GM19452 (cell line): Measurements from ENCODE around the gene LCE3E.
"Not testable (repeated sequence)": the region's sequence is repeated elsewhere in the genome, so short reads cannot be mapped to it uniquely, and the experiment has no call there.

Experiments used
- ATAC-seq: cut with Tn5 transposase; IDR thresholded peaks from one replicate; pipeline ENCODE4 v1.9.1; 2021; ENCODE audit not compliant: unreplicated experiment

The LCE3E gene

GRCh38 chr1:152566681-152567080 is at the start of gene LCE3E:
Gene LCE3E, minus strand, starts transcription at chr1:152566780. Its CDS starts 572 bp downstream, at chr1:152566208.
- ATAC-seq = no peak

GRCh38 chr1:152613511-152613910 is 46.9 kb upstream of the LCE3E start, which contains the start of gene LCE3B:
Gene LCE3B, plus strand, starts transcription at chr1:152613811. Its CDS starts 0 bp downstream, at chr1:152613811.
- no peak for ATAC-seq

- ATAC-seq = no peak
Measured at GRCh38 chr1:152599934-152600333, 33.4 kb upstream of the LCE3E start, which contains the start of gene LCE3C. Gene LCE3C, plus strand, starts transcription at chr1:152600234. Its CDS starts 498 bp downstream, at chr1:152600732.

GRCh38 chr1:152596986-152597385 is 30.4 kb upstream of the LCE3E start:
- ATAC-seq = no peak

GRCh38 chr1:152585586-152585985 is 19.0 kb upstream of the LCE3E start:
- no peak for ATAC-seq

- ATAC-seq = no peak
Measured at GRCh38 chr1:152582647-152583046, 16.1 kb upstream of the LCE3E start.

GRCh38 chr1:152580433-152580832 is 13.9 kb upstream of the LCE3E start, which contains the start of gene LCE3D:
Gene LCE3D, minus strand, starts transcription at chr1:152580516. Its CDS starts 580 bp downstream, at chr1:152579936.
- no peak for ATAC-seq

- ATAC-seq = not testable (repeated sequence)
Measured at GRCh38 chr1:152579526-152579925, 12.9 kb upstream of the LCE3E start.

GRCh38 chr1:152577168-152577567 is 10.6 kb upstream of the LCE3E start:
- no peak for ATAC-seq

- no peak for ATAC-seq
Measured at GRCh38 chr1:152565535-152566215, 905 bp downstream of the LCE3E start.

- no peak for ATAC-seq
Measured at GRCh38 chr1:152565115-152565514, 1.5 kb downstream of the LCE3E start.

GRCh38 chr1:152548358-152548757 is 18.2 kb downstream of the LCE3E start:
- ATAC-seq = not testable (repeated sequence)

GRCh38 chr1:152546704-152547103 is 19.9 kb downstream of the LCE3E start:
- ATAC-seq = no peak

GRCh38 chr1:152543820-152544219 is 22.8 kb downstream of the LCE3E start:
- no peak for ATAC-seq

- ATAC-seq = no peak
Measured at GRCh38 chr1:152539901-152540300, 26.7 kb downstream of the LCE3E start.

GRCh38 chr1:152537496-152537895 is 29.1 kb downstream of the LCE3E start:
- no peak for ATAC-seq

GRCh38 chr1:152535774-152536173 is 30.8 kb downstream of the LCE3E start:
- ATAC-seq = no peak

GRCh38 chr1:152533327-152533938 is 33.1 kb downstream of the LCE3E start:
- no peak for ATAC-seq

GRCh38 chr1:152525080-152525641 is 41.4 kb downstream of the LCE3E start:
- ATAC-seq = no peak

GRCh38 chr1:152520561-152521090 is 46.0 kb downstream of the LCE3E start:
- no peak for ATAC-seq

GRCh38 chr1:152519851-152520250 is 46.7 kb downstream of the LCE3E start:
- no peak for ATAC-seq
